Calu3 (cell line): ENCODE data around the gene PFKFB3. TPM values are rescaled to one million over a fixed set of nuclear protein-coding genes. Genes with fewer than 3 reads are reported as not detected.
"Not testable (repeated sequence)": the region's sequence is repeated elsewhere in the genome, so short reads cannot be mapped to it uniquely, and the experiment has no call there.

ENCODE experiments used
- BruUV-seq: library from RNA; stranded (reverse); fragments of 400-500 nt; replicated peaks from 2 replicates; lab custom pipeline; 2021; lab: Mats Ljungman, UMichigan
- CTCF ChIA-PET: fragments of 300-600 bp; sonication (Branson Sonifier 250); formaldehyde crosslinking; loops from one replicate; lab custom pipeline; 2022; ENCODE audit warnings: antibody characterized with exemption; lab: Charles Lee
- DNase-seq: peaks from one replicate; pipeline ENCODE4 v3.0.0; 2022
- H3K27ac Mint-ChIP-seq: one replicate; pipeline ENCODE4 v1.8.0; 2022; ENCODE audit warnings: mixed read lengths; ENCODE audit not compliant: unreplicated experiment
- H3K27me3 Mint-ChIP-seq: one replicate; pipeline ENCODE4 v1.8.0; 2022; ENCODE audit warnings: mixed read lengths; ENCODE audit not compliant: unreplicated experiment
- H3K36me3 Mint-ChIP-seq: one replicate; pipeline ENCODE4 v1.8.0; 2022; ENCODE audit warnings: mild to moderate bottlenecking, moderate library complexity, mixed read lengths; ENCODE audit not compliant: insufficient read depth, unreplicated experiment
- H3K4me1 Mint-ChIP-seq: one replicate; pipeline ENCODE4 v1.8.0; 2022; ENCODE audit warnings: mild to moderate bottlenecking, low read depth, mixed read lengths; ENCODE audit not compliant: unreplicated experiment
- H3K4me3 Mint-ChIP-seq: one replicate; pipeline ENCODE4 v1.8.0; 2022; ENCODE audit warnings: mild to moderate bottlenecking, low read depth, moderate library complexity, mixed read lengths; ENCODE audit not compliant: unreplicated experiment
- H3K9me3 Mint-ChIP-seq: one replicate; pipeline ENCODE4 v1.8.0; 2022; ENCODE audit warnings: low read depth, mixed read lengths; ENCODE audit not compliant: unreplicated experiment
- CTCF ChIP-seq: fragments of 200-600 bp; IDR thresholded peaks from one replicate; pipeline ENCODE4 v1.8.0; 2022; ENCODE audit warnings: antibody characterized with exemption; ENCODE audit not compliant: unreplicated experiment
- intact Hi-C: fragments of 100-400 bp; cut with micrococcal nuclease; formaldehyde crosslinking; loops from one replicate; pipeline ENCODE4 v1.10.0; 2022; ENCODE audit not compliant: unreplicated experiment
- total RNA-seq: library from RNA; stranded (reverse); gene quantifications from 2 replicates; pipeline ENCODE4 v1.2.3, GENCODE V29; 2022

Gene PFKFB3
- total RNA-seq, 1 experiment from 2014 or later: 293 TPM

- Mint-ChIP-seq H3K27me3 (no peaks in the 10 kb centered on the region), H3K36me3 (no peaks in the 10 kb centered on the region), H3K4me3 (no peak overlapping the region), H3K9me3 (no peaks in the 10 kb centered on the region), H3K27ac (no peak overlapping the region), H3K4me1 (peaks cover 12% of the 10 kb centered on the region)
- CTCF ChIA-PET: no interaction called here
- no TSS peak for BruUV-seq
- no peak for TF ChIP-seq CTCF
- intact Hi-C loops: no loop called here
- no peak for DNase-seq
These were observed 15.9 kb upstream of the PFKFB3 start for GRCh38 chr10:6186894-6187256.

DNA sequence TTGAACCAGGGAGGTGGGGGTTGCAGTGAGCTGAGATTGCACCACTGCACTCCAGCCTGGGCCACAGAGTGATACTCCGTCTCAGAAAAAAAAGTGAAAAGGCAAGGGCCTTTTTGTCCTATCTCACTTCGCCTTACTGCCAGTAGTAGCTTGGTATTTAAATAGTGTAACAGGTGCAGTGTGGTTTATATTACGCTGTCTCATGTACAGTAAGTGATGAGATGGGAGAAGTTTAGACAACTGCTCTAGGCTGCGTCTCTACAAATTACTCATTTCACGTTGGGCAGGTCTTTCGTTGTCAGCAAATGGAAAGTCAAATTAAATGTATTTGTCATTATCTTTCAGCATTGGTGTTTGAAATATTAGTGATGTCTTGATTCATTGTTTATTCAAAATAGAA, 15.5 kb upstream of the PFKFB3 start:
- CTCF ChIA-PET: no interaction called here
- Mint-ChIP-seq H3K36me3 (no peaks in the 10 kb centered on the region), H3K9me3 (no peaks in the 10 kb centered on the region), H3K27ac (no peak overlapping the region), H3K27me3 (no peaks in the 10 kb centered on the region), H3K4me3 (no peak overlapping the region), H3K4me1 (peaks cover 12% of the 10 kb centered on the region)
- intact Hi-C loops: no loop called here
- no peak for TF ChIP-seq CTCF
- BruUV-seq: no TSS peak
- no peak for DNase-seq

DNA sequence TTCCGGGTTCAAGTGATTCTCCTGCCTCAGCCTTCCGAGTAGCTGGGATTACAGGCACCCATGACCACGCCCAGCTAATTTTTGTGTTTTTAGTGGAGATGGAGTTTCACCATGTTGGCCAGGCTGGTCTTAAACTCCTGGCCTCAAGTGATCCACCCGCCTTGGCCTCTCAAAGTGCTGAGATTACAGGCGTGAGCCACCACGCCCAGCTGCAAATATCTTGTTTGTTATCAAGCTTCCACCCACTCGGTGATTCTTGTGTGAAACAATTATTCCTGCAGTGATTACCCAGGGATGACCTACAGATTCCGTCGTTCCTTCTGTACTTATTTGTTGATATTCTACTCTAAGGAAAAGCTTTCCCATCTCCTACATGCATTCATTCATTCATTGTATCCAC, 12.7 kb upstream of the PFKFB3 start:
- DNase-seq, H3K4me1 Mint-ChIP-seq, H3K36me3 Mint-ChIP-seq, H3K9me3 Mint-ChIP-seq, BruUV-seq, H3K27me3 Mint-ChIP-seq, intact Hi-C loops, H3K4me3 Mint-ChIP-seq, H3K27ac Mint-ChIP-seq, CTCF ChIA-PET: not testable (repeated sequence)

DNA sequence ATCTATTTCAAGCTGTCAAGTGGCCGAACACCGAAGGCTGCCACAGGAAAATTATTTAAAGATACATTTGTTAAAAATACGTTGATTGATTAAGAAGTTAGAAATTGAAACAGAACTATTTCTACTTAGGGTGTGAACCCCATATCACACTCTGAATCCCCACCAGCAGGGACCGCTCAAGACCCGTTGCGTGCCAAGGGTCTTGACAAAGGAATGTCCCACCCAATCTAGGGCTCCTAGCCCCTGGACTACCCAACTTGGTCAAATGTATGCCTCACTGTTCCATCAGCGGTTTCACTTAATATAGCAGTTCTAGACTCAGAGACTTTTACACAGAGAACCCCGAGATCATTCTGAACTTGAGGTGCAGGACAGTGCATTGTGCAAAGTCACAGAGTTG, 11.6 kb upstream of the PFKFB3 start:
- DNase-seq: no peak
- H3K27me3 Mint-ChIP-seq: no peaks in the 10 kb centered on the region
- no peaks in the 10 kb centered on the region for H3K4me1 Mint-ChIP-seq
- no peaks in the 10 kb centered on the region for H3K9me3 Mint-ChIP-seq
- BruUV-seq: no TSS peak
- H3K4me3 Mint-ChIP-seq: no peak overlapping the region
- H3K36me3 Mint-ChIP-seq: no peaks in the 10 kb centered on the region
- intact Hi-C loops: no loop called here
- CTCF ChIA-PET: no interaction called here
- TF ChIP-seq CTCF: no peak
- no peak overlapping the region for H3K27ac Mint-ChIP-seq

DNA sequence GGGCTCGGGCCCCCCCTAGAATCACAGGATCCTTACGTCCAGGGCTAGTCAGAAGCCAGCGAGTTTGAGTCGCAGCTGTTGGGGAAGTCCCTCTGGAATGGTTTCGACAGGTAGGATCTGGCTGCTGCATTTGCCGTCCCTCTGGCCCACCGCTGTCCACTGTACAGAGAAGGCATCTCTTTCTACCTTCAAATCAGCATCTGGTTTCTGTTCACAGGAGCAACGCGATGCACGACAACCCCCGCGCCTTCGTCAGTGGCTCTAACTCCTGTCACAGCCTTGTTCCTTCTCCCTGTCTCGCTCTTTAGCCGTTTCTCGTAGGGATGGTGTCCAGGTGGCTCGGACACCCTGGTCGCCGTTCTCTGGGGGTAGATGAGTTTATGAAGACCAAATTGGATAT, 11.2 kb upstream of the PFKFB3 start:
- intact Hi-C loops: no loop called here
- Mint-ChIP-seq H3K36me3 (no peaks in the 10 kb centered on the region), H3K9me3 (no peaks in the 10 kb centered on the region), H3K4me3 (no peak overlapping the region), H3K27ac (no peak overlapping the region), H3K27me3 (no peaks in the 10 kb centered on the region), H3K4me1 (no peaks in the 10 kb centered on the region)
- no peak for DNase-seq
- BruUV-seq: no TSS peak
- no peak for TF ChIP-seq CTCF
- CTCF ChIA-PET: no interaction called here

- not testable (repeated sequence) for H3K4me3 Mint-ChIP-seq, H3K4me1 Mint-ChIP-seq, H3K27me3 Mint-ChIP-seq
These were observed 9.4 kb upstream of the PFKFB3 start for GRCh38 chr10:6193342-6193741.

More at GRCh38 chr10:6193342-6193741, 9.4 kb upstream of the PFKFB3 start:
- CTCF ChIA-PET, H3K27ac Mint-ChIP-seq, DNase-seq, H3K36me3 Mint-ChIP-seq, H3K9me3 Mint-ChIP-seq, intact Hi-C loops, BruUV-seq: not testable (repeated sequence)
